Activated naive CD4-positive, alpha-beta T cell treated with anti-CD3 and anti-CD28 coated beads for 36 hours (primary cell): ENCODE results near the gene SLC32A1. TPM values are rescaled to one million over a fixed set of nuclear protein-coding genes. Genes with fewer than 3 reads are reported as not detected.

Source experiments
- CTCF ChIA-PET: fragments of 350-600 bp; sonication (Branson Sonifier 250); formaldehyde crosslinking; loops from one replicate; lab custom pipeline; 2021; ENCODE audit warnings: antibody characterized with exemption; lab: Charles Lee
- DNase-seq: peaks from one replicate; pipeline ENCODE4 v3.0.0-alpha.2; 2020
- H3K27ac Mint-ChIP-seq: one replicate; pipeline ENCODE4 v1.8.0; 2021; ENCODE audit warnings: mild to moderate bottlenecking, mixed read lengths
- H3K27me3 Mint-ChIP-seq: one replicate; pipeline ENCODE4 v1.8.0; 2021; ENCODE audit warnings: low read depth, mixed read lengths
- H3K36me3 Mint-ChIP-seq: one replicate; pipeline ENCODE4 v1.8.0; 2021; ENCODE audit warnings: low read depth, mixed read lengths
- H3K4me1 Mint-ChIP-seq: one replicate; pipeline ENCODE4 v1.8.0; 2021; ENCODE audit warnings: low read depth, mixed read lengths
- H3K4me3 Mint-ChIP-seq: one replicate; pipeline ENCODE4 v1.8.0; 2021; ENCODE audit warnings: mild to moderate bottlenecking, moderate library complexity, mixed read lengths
- H3K9me3 Mint-ChIP-seq: one replicate; pipeline ENCODE4 v1.8.0; 2021; ENCODE audit warnings: mixed read lengths
- intact Hi-C: fragments of 100-400 bp; cut with micrococcal nuclease; formaldehyde crosslinking; loops from one replicate; pipeline ENCODE4 v1.15.1; 2023
- total RNA-seq, 2 experiments: library from RNA; stranded (reverse); gene quantifications; one replicate each; pipeline ENCODE4 v1.2.3, GENCODE V29; 2021

SLC32A1 gene, protein sequence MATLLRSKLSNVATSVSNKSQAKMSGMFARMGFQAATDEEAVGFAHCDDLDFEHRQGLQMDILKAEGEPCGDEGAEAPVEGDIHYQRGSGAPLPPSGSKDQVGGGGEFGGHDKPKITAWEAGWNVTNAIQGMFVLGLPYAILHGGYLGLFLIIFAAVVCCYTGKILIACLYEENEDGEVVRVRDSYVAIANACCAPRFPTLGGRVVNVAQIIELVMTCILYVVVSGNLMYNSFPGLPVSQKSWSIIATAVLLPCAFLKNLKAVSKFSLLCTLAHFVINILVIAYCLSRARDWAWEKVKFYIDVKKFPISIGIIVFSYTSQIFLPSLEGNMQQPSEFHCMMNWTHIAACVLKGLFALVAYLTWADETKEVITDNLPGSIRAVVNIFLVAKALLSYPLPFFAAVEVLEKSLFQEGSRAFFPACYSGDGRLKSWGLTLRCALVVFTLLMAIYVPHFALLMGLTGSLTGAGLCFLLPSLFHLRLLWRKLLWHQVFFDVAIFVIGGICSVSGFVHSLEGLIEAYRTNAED
- total RNA-seq: not detected

DNA sequence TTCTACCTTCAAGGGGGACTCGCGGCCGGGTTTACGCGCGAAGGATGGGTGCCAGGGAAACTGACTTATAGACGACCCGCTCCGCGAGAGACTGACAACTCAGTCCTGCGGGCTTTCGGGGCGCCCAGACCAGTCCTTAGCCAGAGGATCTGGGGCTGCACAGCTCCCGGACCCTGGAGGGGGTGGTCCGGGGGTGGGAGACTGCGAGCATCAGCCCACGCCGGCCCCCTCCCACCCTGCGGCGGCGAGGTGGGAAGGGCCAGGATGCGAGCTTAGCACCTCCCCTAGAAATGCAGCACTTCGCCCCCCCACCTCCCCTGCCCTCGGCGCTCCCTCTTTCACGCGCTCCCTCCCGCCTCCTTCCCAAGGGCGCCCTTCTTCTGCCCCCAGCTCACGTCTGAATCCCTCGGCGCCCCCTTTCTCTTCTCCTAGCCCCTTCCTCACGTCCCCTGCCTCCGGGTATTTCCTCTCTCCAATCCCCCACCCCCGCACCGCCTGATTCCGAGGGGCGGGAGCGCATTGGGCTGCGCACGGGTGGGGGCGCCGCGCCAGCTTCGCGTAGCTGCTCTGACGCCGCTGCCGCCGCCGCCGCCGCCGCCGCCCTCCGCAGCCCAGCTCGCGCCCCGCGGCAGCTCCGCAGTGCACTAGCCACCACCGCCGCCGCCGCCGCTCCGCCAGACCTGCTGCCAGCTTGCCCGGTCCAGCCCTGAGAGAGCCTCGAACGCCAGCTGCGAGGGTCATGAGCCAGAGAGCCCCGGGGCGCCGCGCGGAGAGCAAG, at the start of gene SLC32A1:
TSS of gene SLC32A1 (plus strand) at position 639 of the 778 bp plus-strand sequence. CDS start 239 bp downstream, outside the sequence.
- peak; percentile 13 for DNase-seq
- H3K4me3 Mint-ChIP-seq: peak within 1 kb of the TSS; percentile 30
- H3K27ac Mint-ChIP-seq: no peak within 1 kb of the TSS
- H3K27me3 Mint-ChIP-seq: peaks cover 83% of the 10 kb centered on the region
- intact Hi-C loops: no loop called here
- no peaks in the 10 kb centered on the region for H3K36me3 Mint-ChIP-seq
- no peaks in the 10 kb centered on the region for H3K9me3 Mint-ChIP-seq
- peaks cover 40% of the 10 kb centered on the region for H3K4me1 Mint-ChIP-seq
- CTCF ChIA-PET: interaction anchor here (0.7 to 3.1 kb wide), 6 partner anchors 8 to 205 kb away, joined by 3 to 22 read pairs (median 6); no protein-coding TSS in a partner anchor

DNA sequence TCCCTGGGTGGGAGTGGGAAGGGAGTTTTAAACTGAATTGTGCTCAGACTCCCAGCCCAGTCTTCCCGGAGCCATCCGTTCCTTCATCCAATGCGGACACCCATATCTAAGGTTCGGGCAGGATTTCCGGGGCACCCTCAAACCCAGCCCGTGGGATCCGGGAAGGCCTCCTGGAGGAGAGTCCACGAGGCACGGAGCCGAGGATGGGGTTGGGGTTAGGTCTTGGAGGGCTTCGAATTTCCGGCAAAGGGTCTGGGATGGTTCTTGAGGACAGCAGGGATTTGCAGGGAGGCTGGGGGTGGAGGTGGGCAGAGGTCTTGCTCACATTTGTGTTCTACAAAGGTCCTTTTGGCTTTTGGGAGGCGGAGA, 49.5 kb upstream of the SLC32A1 start:
- Mint-ChIP-seq H3K9me3 (no peaks in the 10 kb centered on the region), H3K4me3 (peak overlapping the region; percentile 59), H3K4me1 (peaks cover 6% of the 10 kb centered on the region), H3K36me3 (no peaks in the 10 kb centered on the region), H3K27ac (no peak overlapping the region), H3K27me3 (peaks cover 50% of the 10 kb centered on the region)
- intact Hi-C loops: no loop called here
- CTCF ChIA-PET: no interaction called here
- no peak for DNase-seq

DNA sequence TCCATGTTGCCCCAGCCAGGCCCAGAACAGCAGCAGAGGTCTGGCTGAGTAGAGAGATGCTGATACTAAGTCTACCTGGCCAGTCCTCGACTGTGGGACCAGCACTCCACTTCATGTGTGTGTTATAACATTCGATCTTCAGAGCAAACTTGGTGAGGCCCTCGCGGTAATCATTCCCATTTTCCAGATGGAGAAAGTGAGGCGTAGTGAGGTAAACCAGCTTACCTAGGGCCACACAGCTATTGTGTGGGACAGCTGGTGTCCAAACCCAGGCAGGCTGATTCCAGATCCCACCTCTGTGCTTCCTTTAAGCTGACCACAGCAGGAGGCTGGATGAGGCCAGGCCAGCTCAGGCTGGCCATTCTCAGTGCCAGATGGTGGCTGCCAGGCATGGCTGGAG, 47.7 kb upstream of the SLC32A1 start:
- intact Hi-C loops: no loop called here
- DNase-seq: no peak
- Mint-ChIP-seq H3K4me1 (peaks cover 6% of the 10 kb centered on the region), H3K27ac (no peak overlapping the region), H3K36me3 (no peaks in the 10 kb centered on the region), H3K27me3 (peaks cover 47% of the 10 kb centered on the region), H3K4me3 (no peak overlapping the region), H3K9me3 (no peaks in the 10 kb centered on the region)
- CTCF ChIA-PET: no interaction called here

DNA sequence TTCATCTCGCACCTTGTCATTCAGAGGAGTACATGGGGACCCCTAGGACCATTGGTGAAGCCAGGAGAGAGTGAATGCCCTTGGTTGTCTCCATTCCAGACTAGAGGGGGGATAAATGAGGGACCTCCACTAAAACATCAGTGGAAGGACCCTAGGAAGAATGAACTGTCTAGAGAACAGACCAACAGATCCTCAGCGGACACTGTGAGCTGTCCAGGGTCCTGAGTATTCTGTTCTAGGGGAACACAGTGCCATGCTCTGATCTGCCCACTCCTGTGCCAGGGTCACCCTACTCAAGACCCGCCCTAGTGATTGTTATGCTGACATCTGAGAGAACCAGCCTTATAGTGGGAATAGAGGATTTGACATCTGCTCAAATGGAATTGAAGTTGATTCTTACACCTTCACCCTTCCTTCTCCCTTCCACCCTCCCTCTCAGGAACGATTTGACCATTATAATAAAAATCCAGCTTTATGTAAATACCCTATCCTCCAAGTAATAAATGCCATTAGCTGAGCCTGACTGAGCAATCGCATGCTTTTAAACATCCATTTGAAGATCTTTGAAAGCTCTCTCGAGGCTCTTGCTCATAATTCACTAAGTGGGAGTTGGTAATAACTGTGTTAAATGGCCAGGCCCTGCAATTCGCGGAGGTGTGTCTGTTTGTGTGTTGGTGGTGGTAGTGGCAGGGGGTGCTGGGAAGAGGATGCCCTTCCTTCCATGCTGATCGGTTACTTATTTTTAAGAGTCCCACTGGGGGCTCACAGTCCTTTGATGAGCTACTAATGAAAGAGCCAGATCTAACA, 43.6 kb upstream of the SLC32A1 start:
- Mint-ChIP-seq H3K9me3 (no peaks in the 10 kb centered on the region), H3K27ac (no peak overlapping the region), H3K4me3 (no peak overlapping the region), H3K36me3 (no peaks in the 10 kb centered on the region), H3K27me3 (peaks cover 40% of the 10 kb centered on the region), H3K4me1 (no peaks in the 10 kb centered on the region)
- CTCF ChIA-PET: no interaction called here
- intact Hi-C loops: no loop called here
- peak; percentile 56 for DNase-seq

DNA sequence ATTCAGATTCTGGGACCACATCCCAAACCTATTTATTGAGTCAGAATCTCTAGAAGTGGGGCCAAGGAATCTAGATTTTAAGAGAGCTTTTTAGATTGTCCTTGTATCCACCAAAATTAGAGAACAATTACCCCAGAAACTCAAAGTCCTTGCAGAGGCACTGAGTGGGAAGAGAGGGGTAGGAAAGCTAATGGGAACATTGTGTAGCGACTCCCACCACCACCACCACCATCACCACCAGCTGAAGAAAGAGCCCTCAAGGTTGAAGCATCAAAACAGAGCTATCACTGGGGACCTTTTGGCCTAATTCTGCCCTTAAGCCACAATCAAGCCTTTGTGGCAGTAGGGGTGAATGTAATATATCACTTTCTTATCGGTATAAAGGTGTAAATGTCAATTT, 39.0 kb upstream of the SLC32A1 start:
- intact Hi-C loops: no loop called here
- CTCF ChIA-PET: no interaction called here

DNA sequence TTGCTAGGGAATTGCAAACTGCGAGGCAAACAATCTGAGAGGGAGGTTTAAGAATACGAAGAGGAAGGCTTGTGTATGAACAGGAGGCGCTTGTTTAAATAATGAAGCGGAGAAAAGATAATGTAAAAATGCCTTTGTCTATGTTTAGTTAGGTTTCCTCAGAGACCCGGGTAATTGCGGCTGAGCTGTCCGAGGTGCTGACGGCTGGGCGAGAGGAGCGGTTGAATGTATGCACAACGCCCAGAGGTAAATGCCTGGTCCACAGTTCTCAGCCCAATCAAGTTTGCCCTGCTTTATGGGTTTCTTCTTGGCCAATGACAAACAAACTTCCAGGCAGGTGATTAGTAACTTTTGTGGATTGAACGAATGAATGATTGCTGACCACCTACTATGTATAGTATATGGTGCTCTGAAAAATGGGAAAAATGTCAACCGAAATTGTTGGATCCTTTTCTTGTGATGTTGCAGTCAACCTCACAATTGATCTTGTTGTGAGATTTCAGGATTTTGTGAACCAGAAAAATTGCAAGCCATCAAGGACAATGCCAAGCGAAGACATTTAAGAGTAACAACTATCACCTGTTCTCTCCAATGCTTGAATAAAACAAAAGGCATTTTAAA, 38.3 kb upstream of the SLC32A1 start:
- intact Hi-C loops: no loop called here
- no peak overlapping the region for H3K27ac Mint-ChIP-seq
- no peak overlapping the region for H3K4me3 Mint-ChIP-seq

More for the DNA sequence above, 39.0 kb upstream of the SLC32A1 start:
- no peak for DNase-seq
- H3K4me3 Mint-ChIP-seq: no peak overlapping the region
- no peaks in the 10 kb centered on the region for H3K4me1 Mint-ChIP-seq
- H3K9me3 Mint-ChIP-seq: no peaks in the 10 kb centered on the region
- H3K27ac Mint-ChIP-seq: no peak overlapping the region
- no peaks in the 10 kb centered on the region for H3K36me3 Mint-ChIP-seq
- H3K27me3 Mint-ChIP-seq: peaks cover 57% of the 10 kb centered on the region

DNA sequence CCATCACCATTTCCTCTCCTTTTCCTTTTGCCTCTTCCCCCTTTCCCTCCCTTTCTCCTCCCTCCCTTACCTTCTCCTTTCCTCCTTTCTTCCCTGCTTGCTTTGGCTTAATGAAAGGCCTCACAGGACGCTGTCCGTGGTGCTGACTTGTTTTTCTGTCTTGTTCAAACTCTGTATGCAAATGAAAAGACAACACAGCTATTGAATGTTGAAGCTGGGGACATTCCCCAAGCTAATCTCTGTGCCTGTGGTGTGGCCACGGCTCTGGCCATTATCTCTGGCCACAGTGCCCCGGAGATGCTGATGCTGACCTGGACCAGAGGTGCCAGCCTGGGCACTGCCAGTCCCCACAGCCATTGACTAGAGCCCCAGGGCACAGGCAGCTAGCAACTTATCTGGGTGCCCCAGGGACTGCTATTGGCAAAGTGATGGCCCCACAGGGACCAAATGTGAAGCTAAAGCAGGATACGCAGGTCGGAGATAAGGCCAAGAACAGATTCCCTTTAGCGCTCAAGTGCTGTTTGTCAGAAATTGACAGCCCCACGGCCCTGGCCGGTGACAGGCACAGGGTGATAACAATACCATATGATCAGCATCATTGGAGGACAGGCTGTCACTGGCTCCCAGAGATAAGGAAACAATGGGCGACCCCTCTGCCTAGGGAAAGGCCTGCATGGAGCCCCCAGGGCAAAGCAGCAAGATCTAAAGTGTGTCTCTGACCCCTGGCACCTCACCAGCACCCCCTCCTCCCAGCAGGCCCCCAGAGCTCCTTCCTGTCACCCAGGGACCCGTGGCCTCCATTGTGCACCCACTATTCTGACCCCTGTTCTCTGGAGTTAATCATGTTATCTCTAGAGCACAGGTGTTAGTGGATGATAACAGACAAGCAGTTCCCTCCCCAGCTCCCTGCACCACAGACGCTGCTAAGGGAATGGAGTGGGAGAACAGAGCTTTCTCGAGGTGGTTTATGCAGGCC, 31.6 kb upstream of the SLC32A1 start:
- intact Hi-C loops: no loop called here
- no peaks in the 10 kb centered on the region for H3K4me1 Mint-ChIP-seq
- no peaks in the 10 kb centered on the region for H3K9me3 Mint-ChIP-seq
- CTCF ChIA-PET: no interaction called here
- DNase-seq: peak; percentile 81
- no peak overlapping the region for H3K27ac Mint-ChIP-seq
- H3K36me3 Mint-ChIP-seq: no peaks in the 10 kb centered on the region
- no peak overlapping the region for H3K4me3 Mint-ChIP-seq
- H3K27me3 Mint-ChIP-seq: peaks cover 29% of the 10 kb centered on the region

More for the DNA sequence above, 38.3 kb upstream of the SLC32A1 start:
- CTCF ChIA-PET: no interaction called here
- DNase-seq: peak; percentile 74
- Mint-ChIP-seq H3K4me1 (no peaks in the 10 kb centered on the region), H3K36me3 (no peaks in the 10 kb centered on the region), H3K9me3 (no peaks in the 10 kb centered on the region), H3K27me3 (peaks cover 54% of the 10 kb centered on the region)

DNA sequence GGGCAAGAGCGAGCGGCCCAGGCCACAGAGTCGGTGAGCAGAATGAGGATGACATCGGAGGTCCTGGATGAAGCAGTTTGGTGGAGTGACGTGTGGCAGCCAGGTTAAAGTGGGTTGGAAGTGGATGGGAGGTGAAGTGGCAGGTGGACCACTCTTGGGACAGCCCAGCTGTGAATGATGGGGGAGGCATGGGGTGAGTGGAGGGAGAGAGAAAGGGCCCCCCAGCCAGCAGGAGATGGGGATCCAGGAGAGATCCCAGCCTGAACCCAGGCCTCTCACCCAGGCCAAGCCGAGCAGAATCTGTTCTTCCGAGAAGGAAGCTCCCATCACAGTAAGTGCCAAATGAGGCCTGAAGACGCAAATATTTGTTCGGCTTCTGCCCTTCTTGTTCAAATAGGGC, 27.0 kb upstream of the SLC32A1 start:
- H3K4me1 Mint-ChIP-seq: no peaks in the 10 kb centered on the region

DNA sequence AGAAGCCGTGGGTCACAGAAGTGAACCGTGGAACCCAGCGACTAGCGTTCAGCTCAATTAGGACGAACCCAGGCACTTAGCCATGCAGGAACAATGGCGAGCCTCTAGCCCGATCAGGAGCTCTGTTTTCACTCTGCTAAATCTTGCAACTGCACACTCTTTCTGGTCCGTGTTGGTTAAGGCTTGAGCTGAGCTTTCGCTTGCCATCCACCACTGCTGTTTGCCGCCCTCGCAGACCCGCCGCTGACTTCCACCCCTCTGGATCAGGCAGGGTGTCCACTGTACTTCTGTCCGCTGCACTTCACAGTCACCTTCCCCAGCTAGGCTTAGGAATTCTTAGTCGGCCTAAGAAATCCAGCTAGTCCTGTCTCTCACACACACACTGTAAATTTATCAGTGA, 25.7 kb upstream of the SLC32A1 start:
- peaks cover 25% of the 10 kb centered on the region for H3K27me3 Mint-ChIP-seq
- no peaks in the 10 kb centered on the region for H3K4me1 Mint-ChIP-seq
- intact Hi-C loops: no loop called here
- no peak overlapping the region for H3K4me3 Mint-ChIP-seq
- H3K9me3 Mint-ChIP-seq: no peaks in the 10 kb centered on the region
- H3K27ac Mint-ChIP-seq: no peak overlapping the region
- CTCF ChIA-PET: interaction anchor here (0.6 kb wide), 1 partner anchor 208 kb away, joined by 7 read pairs; no protein-coding TSS in a partner anchor
- H3K36me3 Mint-ChIP-seq: no peaks in the 10 kb centered on the region
- DNase-seq: no peak

More for the DNA sequence above, 27.0 kb upstream of the SLC32A1 start:
- Mint-ChIP-seq H3K27me3 (peaks cover 21% of the 10 kb centered on the region), H3K4me3 (no peak overlapping the region), H3K27ac (no peak overlapping the region), H3K36me3 (no peaks in the 10 kb centered on the region), H3K9me3 (no peaks in the 10 kb centered on the region)
- intact Hi-C loops: no loop called here
- CTCF ChIA-PET: interaction anchor here (0.6 kb wide), 1 partner anchor 159 kb away, joined by 3 read pairs; no protein-coding TSS in a partner anchor
- no peak for DNase-seq

DNA sequence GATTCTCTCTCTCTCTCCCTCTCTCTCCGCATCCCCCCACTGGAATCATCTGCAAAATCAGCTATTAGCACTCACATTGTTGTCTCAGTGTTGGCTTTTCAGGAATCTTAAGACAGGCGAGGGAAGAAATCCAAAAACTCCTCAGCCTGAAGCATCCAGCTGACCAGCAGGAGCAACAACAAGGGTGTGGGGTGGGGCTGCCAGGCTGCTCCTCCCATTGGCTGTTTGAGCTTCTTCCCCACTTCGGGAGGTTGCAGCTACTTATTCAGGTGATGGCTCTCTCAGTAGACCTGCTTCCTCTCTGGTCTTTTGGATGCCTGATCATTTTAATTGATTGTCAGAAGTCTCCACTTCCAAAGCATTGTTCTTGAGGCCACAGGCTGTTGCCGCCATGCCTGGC, 24.1 kb upstream of the SLC32A1 start:
- no peak for DNase-seq
- H3K4me1 Mint-ChIP-seq: no peaks in the 10 kb centered on the region
- H3K27me3 Mint-ChIP-seq: peaks cover 21% of the 10 kb centered on the region
- intact Hi-C loops: no loop called here
- no peaks in the 10 kb centered on the region for H3K9me3 Mint-ChIP-seq
- H3K36me3 Mint-ChIP-seq: no peaks in the 10 kb centered on the region
- no peak overlapping the region for H3K27ac Mint-ChIP-seq
- CTCF ChIA-PET: no interaction called here
- no peak overlapping the region for H3K4me3 Mint-ChIP-seq

DNA sequence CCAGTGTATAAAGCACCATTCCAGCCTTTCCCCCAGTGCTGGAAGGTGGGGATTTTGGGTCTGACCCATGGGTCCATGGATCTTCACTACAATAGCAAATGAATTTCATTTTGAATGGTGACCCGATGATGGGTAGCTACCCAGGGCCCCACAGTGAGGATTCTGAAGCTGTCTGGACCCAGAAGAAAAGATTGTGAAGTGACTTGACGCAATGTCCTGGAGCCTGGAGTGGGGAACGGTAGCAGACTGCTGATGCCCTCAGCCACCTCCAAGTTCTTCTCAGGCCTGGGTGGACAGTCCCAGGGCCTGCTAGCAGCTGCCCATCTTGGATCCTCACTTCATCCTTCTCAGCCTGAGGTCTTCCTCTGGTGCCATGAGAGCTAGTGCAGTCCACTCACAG, 23.4 kb upstream of the SLC32A1 start:
- DNase-seq: no peak
- intact Hi-C loops: no loop called here
- Mint-ChIP-seq H3K27me3 (peaks cover 18% of the 10 kb centered on the region), H3K9me3 (no peaks in the 10 kb centered on the region), H3K4me3 (no peak overlapping the region), H3K36me3 (no peaks in the 10 kb centered on the region), H3K4me1 (no peaks in the 10 kb centered on the region), H3K27ac (no peak overlapping the region)
- CTCF ChIA-PET: no interaction called here
